Stimulated activated naive CD8-positive, alpha-beta T cell treated with anti-CD3 and anti-CD28 coated beads, Interleukin-15, Interleukin-2, amounts not matched to agents 100 U/mL and 50 U/mL, for 24 hours (primary cell): ENCODE measurements around the gene PTN.

Experiments
- ATAC-seq: fragments of 150-1000 bp; cut with Tn5 transposase; one replicate; pipeline ENCODE4 v1.10.0; 2021
- DNase-seq: peaks from one replicate; pipeline ENCODE4 v3.0.0; 2021

The PTN gene

GRCh38 chr7:137343281-137343841, at the start of gene PTN:
Gene PTN, minus strand, starts transcription at chr7:137343733. Its CDS starts 88,760 bp downstream, at chr7:137254973.
- no peak for DNase-seq

GRCh38 chr7:137390076-137390475, 46.5 kb upstream of the PTN start:
- no peak for ATAC-seq
- DNase-seq, result no peak

More at GRCh38 chr7:137343281-137343841, at the start of gene PTN:
- ATAC-seq, result no peak

GRCh38 chr7:137388916-137389315, 45.4 kb upstream of the PTN start:
- DNase-seq (no peak), ATAC-seq (no peak)

GRCh38 chr7:137386966-137387365, 43.4 kb upstream of the PTN start:
- ATAC-seq (no peak), DNase-seq (no peak)

GRCh38 chr7:137381045-137381444, 37.5 kb upstream of the PTN start:
- DNase-seq, result no peak

GRCh38 chr7:137373507-137373906, 30.0 kb upstream of the PTN start:
- ATAC-seq (no peak), DNase-seq (no peak)

More at GRCh38 chr7:137381045-137381444, 37.5 kb upstream of the PTN start:
- ATAC-seq, result no peak

GRCh38 chr7:137371616-137372015, 28.1 kb upstream of the PTN start:
- ATAC-seq, result no peak
- no peak for DNase-seq

- ATAC-seq (no peak), DNase-seq (no peak)
These were observed 23.5 kb upstream of the PTN start for GRCh38 chr7:137366995-137367394.

- DNase-seq (no peak), ATAC-seq (no peak)
These were observed 20.1 kb upstream of the PTN start for GRCh38 chr7:137363683-137364082.

GRCh38 chr7:137360087-137360679, 16.6 kb upstream of the PTN start:
- DNase-seq, result no peak
- no peak for ATAC-seq

- ATAC-seq (no peak), DNase-seq (no peak)
These were observed 11.4 kb upstream of the PTN start for GRCh38 chr7:137354961-137355360.

GRCh38 chr7:137354396-137354795, 10.9 kb upstream of the PTN start:
- ATAC-seq (no peak), DNase-seq (no peak)

GRCh38 chr7:137351941-137352340, 8.4 kb upstream of the PTN start:
- DNase-seq (no peak), ATAC-seq (no peak)

- ATAC-seq (no peak), DNase-seq (no peak)
These were observed 2.4 kb upstream of the PTN start for GRCh38 chr7:137345799-137346449.

- DNase-seq (no peak), ATAC-seq (no peak)
These were observed 688 bp downstream of the PTN start for GRCh38 chr7:137342828-137343261.

GRCh38 chr7:137342265-137342664, 1.3 kb downstream of the PTN start:
- DNase-seq (no peak), ATAC-seq (no peak)

GRCh38 chr7:137337902-137338301, 5.6 kb downstream of the PTN start:
- ATAC-seq, result no peak
- no peak for DNase-seq

GRCh38 chr7:137335814-137336213, 7.7 kb downstream of the PTN start:
- no peak for ATAC-seq
- no peak for DNase-seq

- DNase-seq, result no peak
- no peak for ATAC-seq
These were observed 12.2 kb downstream of the PTN start for GRCh38 chr7:137331378-137331777.

- no peak for ATAC-seq
- no peak for DNase-seq
These were observed 14.1 kb downstream of the PTN start for GRCh38 chr7:137329411-137329810.

GRCh38 chr7:137328373-137329120, 15.0 kb downstream of the PTN start:
- DNase-seq, result no peak

GRCh38 chr7:137325927-137326326, 17.6 kb downstream of the PTN start:
- ATAC-seq, result no peak
- no peak for DNase-seq

More at GRCh38 chr7:137328373-137329120, 15.0 kb downstream of the PTN start:
- no peak for ATAC-seq
